Thyroid gland (tissue), 4 donors: ENCODE measurements around the gene TGFB1I1.

Experiments
- POLR2A ChIP-seq, 2 donors: fragments of 450-650 bp; IDR thresholded peaks; one replicate each; pipeline ENCODE4 v1.6.1; 2017; ENCODE audit warnings: antibody characterized with exemption in 2 of 2, mild to moderate bottlenecking in 2 of 2, moderate library complexity in 1 of 2
- TF ChIP-seq, protein P1 (sequence below), 6 experiments: fragments of 200-600 bp in 3 of 6; fragments of 450-650 bp in 3 of 6; sonication (generic) in 3 of 6; IDR thresholded peaks; one replicate each; pipeline ENCODE4 v1.5.1; 2016 to 2019; ENCODE audit warnings: antibody characterized with exemption in 6 of 6, mild to moderate bottlenecking in 2 of 6, inconsistent platforms in 1 of 6, moderate library complexity in 1 of 6

DNA sequence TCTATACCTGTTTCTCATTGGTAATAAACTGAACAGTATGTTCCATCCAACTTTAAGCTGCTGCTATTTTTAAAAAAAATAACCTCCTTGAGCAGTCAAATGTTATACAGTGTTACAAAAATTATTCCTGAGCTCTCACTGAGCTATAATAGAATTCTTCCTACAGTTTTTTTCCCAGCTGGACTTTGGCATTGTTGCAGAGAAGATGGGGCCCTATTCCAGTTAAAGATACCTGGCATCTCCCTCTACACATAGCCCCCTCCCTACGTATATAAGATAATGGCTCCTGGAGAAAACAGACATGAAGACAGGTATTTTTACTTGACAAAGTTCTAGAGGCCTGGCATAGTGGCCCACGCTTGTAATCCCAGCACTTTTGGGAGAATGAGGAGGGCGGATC is 42.2 kb upstream of the TGFB1I1 start:
- TF ChIP-seq, protein P1, sequence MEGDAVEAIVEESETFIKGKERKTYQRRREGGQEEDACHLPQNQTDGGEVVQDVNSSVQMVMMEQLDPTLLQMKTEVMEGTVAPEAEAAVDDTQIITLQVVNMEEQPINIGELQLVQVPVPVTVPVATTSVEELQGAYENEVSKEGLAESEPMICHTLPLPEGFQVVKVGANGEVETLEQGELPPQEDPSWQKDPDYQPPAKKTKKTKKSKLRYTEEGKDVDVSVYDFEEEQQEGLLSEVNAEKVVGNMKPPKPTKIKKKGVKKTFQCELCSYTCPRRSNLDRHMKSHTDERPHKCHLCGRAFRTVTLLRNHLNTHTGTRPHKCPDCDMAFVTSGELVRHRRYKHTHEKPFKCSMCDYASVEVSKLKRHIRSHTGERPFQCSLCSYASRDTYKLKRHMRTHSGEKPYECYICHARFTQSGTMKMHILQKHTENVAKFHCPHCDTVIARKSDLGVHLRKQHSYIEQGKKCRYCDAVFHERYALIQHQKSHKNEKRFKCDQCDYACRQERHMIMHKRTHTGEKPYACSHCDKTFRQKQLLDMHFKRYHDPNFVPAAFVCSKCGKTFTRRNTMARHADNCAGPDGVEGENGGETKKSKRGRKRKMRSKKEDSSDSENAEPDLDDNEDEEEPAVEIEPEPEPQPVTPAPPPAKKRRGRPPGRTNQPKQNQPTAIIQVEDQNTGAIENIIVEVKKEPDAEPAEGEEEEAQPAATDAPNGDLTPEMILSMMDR (IDR thresholded peaks at IDR 0.05) = no peak
- no peak for TF ChIP-seq POLR2A (IDR thresholded peaks at IDR 0.05)
